Measurements from ENCODE around the gene EIF2D. TPM values are rescaled to one million over a fixed set of nuclear protein-coding genes. Genes with fewer than 3 reads are reported as not detected.
A peak's percentile ranks its signal among the peaks of the same experiment; 100 is the strongest.
"Not testable (repeated sequence)": the region's sequence is repeated elsewhere in the genome, so short reads cannot be mapped to it uniquely, and the experiment has no call there.

EIF2D gene
- total RNA-seq, 4 donors from 2014 or later, result 20.9 to 57.3 (median 39.5) TPM

- Histone ChIP-seq H3K27ac (peak overlapping the region; percentile 77 to 85 (median 82)), H3K36me3 (no peaks in the 10 kb centered on the region), H3K27me3 (peaks cover 21% of the 10 kb centered on the region), H3K4me3 (no peak overlapping the region), H3K4me1 (peaks cover 6 to 36% (median 18%) of the 10 kb centered on the region in 4 donors), H3K9me3 (no peaks in the 10 kb centered on the region)
- TF ChIP-seq POLR2AphosphoS5 (IDR thresholded peaks at IDR 0.05) (peak in 2 of 3 donors; percentile 15 to 56), CTCF (IDR thresholded peaks at IDR 0.05) (no peak), EP300 (IDR thresholded peaks at IDR 0.05; ENCODE audit: low read depth) (no peak)
- peak; percentile 11 for DNase-seq
- WGBS, 2 donors (ENCODE audit: low coverage in 1 of 2), result 31 to 54% methylated on average over 3 to 9 of the region's 9 CpGs
- intact Hi-C loops (cut with DNase I; ENCODE audit: low total_unique reads), result loop anchor here (2.0 to 10.0 kb wide), 2 partner anchors 31 to 281 kb away; no protein-coding TSS in a partner anchor
- in situ Hi-C loops (cut with MboI; ENCODE audit: low pct_ligation_motif_present in 1 of 4, low pct_unique_long_range_greater_than_20kb in 1 of 4, low sequenced_read_pairs in 3 of 4), result loop anchor here in 3 of 4 donors (10.0 to 25.0 kb wide), 2 partner anchors 279 to 281 kb away; partner anchors contain the start of gene FCMR (in 1 of the 3)
These were observed 21.4 kb upstream of the EIF2D start for GRCh38 chr1:206633708-206634121.

GRCh38 chr1:206631085-206631509 lies 18.8 kb upstream of the EIF2D start:
- Histone ChIP-seq H3K27ac (peak overlapping the region; percentile 19 to 49 (median 24)), H3K4me1 (peaks cover 6 to 21% (median 17%) of the 10 kb centered on the region in 4 donors), H3K27me3 (peaks cover 16% of the 10 kb centered on the region), H3K4me3 (no peak overlapping the region), H3K9me3 (no peaks in the 10 kb centered on the region), H3K36me3 (no peaks in the 10 kb centered on the region)
- TF ChIP-seq POLR2AphosphoS5 (IDR thresholded peaks at IDR 0.05), result peak in 2 of 3 donors; percentile 46 to 53
- TF ChIP-seq EP300 (IDR thresholded peaks at IDR 0.05; ENCODE audit: low read depth), result no peak
- no peak for TF ChIP-seq POLR2A (IDR thresholded peaks at IDR 0.05)
- TF ChIP-seq CTCF (IDR thresholded peaks at IDR 0.05), result peak in 3 of 5 experiments; percentile 18 to 35 (median 34)
- in situ Hi-C loops (cut with MboI; ENCODE audit: low pct_ligation_motif_present in 1 of 4, low pct_unique_long_range_greater_than_20kb in 1 of 4, low sequenced_read_pairs in 3 of 4), result loop anchor here in 3 of 4 donors (10.0 to 25.0 kb wide), 2 partner anchors 281 to 284 kb away; partner anchors contain the start of gene FCMR (in 1 of the 3)
- WGBS, 2 donors (ENCODE audit: low coverage in 1 of 2), result 33 to 42% methylated on average over 3 to 4 of the region's 4 CpGs
- peak; percentile 56 for DNase-seq
- intact Hi-C loops (cut with DNase I; ENCODE audit: low total_unique reads), result loop anchor here (10.0 kb wide), 1 partner anchor 284 kb away; no protein-coding TSS in a partner anchor

GRCh38 chr1:206628916-206629315 lies 16.7 kb upstream of the EIF2D start:
- Histone ChIP-seq H3K9me3 (no peaks in the 10 kb centered on the region), H3K4me1 (peaks cover 0 to 2% (median 0%) of the 10 kb centered on the region in 4 donors), H3K27ac (no peak overlapping the region), H3K4me3 (no peak overlapping the region), H3K27me3 (peaks cover 9% of the 10 kb centered on the region), H3K36me3 (no peaks in the 10 kb centered on the region)
- intact Hi-C loops (cut with DNase I; ENCODE audit: low total_unique reads) (no loop called here), in situ Hi-C loops (cut with MboI; ENCODE audit: low pct_ligation_motif_present in 1 of 4, low pct_unique_long_range_greater_than_20kb in 1 of 4, low sequenced_read_pairs in 3 of 4) (loop anchor here in 1 of 4 donors (25.0 kb wide), 1 partner anchor 283 kb away; the partner anchor contains the start of gene FCMR)
- WGBS, 2 donors (ENCODE audit: low coverage in 1 of 2), result 71% methylated on average over 1 of the region's 1 CpG; no CpG with 5 or more reads in 1 of the 2 donors
- TF ChIP-seq CTCF (IDR thresholded peaks at IDR 0.05), result no peak
- TF ChIP-seq EP300 (IDR thresholded peaks at IDR 0.05; ENCODE audit: low read depth), result no peak
- no peak for TF ChIP-seq POLR2A (IDR thresholded peaks at IDR 0.05)
- TF ChIP-seq POLR2AphosphoS5 (IDR thresholded peaks at IDR 0.05), result no peak
- no peak for DNase-seq

GRCh38 chr1:206626396-206626795 lies 14.1 kb upstream of the EIF2D start:
- H3K36me3 ChIP-seq; DNase-seq; H3K27ac ChIP-seq; H3K9me3 ChIP-seq; H3K4me1 ChIP-seq; H3K4me3 ChIP-seq; intact Hi-C loops (cut with DNase I; ENCODE audit: low total_unique reads); H3K27me3 ChIP-seq: not testable (repeated sequence)
- in situ Hi-C loops (cut with MboI; ENCODE audit: low pct_ligation_motif_present in 1 of 4, low pct_unique_long_range_greater_than_20kb in 1 of 4, low sequenced_read_pairs in 3 of 4), result loop anchor here in 1 of 4 donors (25.0 kb wide), 1 partner anchor 286 kb away; the partner anchor contains the start of gene FCMR
- 98% methylated on average over 2 of the region's 2 CpGs; no CpG with 5 or more reads in 1 of the 2 donors for WGBS, 2 donors (ENCODE audit: low coverage in 1 of 2)

All from transverse colon (tissue), 4 donors.